GM18858 (cell line): ENCODE measurements around the gene SMC1B.
"Not testable (repeated sequence)": the region's sequence is repeated elsewhere in the genome, so short reads cannot be mapped to it uniquely, and the experiment has no call there.

Source experiments
- ATAC-seq: cut with Tn5 transposase; IDR thresholded peaks from one replicate; pipeline ENCODE4 v1.9.1; 2021; ENCODE audit not compliant: unreplicated experiment

SMC1B gene

DNA sequence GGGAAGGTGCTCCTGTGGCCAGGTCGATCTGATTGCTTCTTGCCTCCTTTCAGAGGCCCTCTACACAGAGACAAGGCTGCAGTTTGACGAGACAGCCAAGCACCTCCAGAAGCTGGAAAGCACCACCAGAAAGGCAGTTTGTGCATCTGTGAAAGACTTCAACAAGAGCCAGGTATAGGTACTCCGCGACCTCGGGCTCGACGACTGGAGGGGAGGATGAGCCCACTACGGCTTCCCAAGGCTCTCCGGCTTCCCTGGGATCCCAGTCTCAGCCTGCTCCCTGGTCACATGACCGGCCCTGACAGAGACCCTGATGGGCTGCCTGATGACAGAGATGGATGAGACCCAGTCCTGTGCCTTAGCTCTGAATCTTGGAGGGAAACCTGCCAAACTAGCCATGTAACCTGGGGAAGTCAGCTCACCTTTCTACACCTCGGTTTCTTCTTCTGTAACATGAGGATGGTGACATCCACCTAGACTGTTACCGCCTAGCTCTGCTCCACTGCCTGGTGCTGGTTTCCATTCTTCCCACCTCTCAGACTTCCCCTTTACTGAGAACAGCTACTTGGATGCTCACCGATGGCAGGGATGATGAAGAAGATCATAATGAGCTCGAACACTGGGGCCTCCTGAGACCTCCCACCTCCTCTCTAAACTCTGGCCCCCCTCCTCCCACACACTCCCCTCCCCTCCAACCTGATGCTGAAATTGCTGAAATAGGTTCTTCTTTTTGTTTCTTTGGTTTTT, 9.0 kb upstream of the SMC1B start:
- ATAC-seq: no peak

DNA sequence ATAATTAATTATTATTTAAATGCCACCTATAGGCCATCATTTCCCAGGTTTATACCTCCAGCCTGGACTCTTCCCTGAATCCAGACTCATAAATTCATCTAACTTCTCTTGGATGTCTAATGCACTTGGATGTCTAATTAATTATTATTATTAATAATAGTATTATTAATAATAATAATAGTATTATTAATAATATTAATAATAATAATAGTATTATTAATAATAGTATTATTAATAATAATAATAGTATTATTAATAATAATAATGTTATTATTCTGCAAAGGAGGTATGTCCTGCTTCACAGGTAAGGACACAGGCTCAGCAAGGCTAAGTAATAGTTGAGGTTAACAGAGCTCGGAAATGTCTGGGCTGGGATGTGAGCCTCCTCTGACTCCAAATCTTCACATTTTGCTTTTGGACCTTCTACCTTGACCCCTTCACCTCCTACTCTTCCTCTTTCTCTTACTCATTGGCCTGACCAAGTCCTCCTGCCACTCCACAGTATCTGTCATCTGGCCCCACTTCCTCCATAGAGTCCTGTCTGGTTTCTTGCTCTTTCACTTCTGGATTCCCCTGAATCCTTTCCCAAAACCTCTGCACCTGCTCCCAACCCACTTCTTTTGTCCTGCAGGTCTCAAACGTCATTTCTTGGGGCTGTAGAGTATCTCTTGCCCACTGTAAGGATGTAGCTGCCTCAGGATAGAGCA, 8.1 kb upstream of the SMC1B start:
- ATAC-seq: no peak

DNA sequence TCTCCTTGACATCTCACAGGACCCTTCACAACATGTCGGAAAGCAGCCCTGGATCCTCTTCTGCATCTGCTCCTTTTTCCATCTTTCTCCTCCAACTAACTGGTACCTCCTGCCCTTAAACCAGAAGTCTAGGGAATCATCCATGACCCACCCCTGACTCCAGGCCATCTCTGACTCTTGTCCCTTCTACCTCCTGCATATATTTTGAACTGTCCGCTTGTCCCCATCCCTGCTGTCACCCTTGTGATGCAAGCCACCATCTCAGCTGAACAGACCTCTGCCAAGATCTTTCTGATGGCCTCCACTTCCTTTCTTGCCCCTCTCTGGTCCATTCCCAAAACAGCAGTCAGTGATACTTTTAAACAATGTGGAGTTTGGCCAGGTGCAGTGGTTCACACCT, 7.1 kb upstream of the SMC1B start:
- no peak for ATAC-seq

DNA sequence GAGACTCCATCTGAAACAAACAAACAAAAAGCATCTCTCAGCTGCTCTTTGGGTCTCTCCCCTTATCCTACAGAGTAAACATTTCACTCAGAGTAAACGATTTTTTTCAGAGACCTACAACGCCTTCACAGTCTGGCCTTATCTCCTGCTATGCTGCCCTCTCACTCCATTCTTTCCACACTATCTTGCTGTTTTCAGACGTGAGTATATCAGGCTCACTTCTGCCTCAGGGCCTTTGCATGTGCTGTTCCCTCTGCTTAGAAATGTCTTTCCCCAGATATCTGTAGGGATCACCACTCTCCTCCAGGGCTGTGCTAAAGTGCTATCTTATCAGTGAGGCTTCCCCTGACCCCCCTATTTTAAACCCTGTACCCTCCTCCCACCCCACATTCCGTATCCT, 6.6 kb upstream of the SMC1B start:
- no peak for ATAC-seq

DNA sequence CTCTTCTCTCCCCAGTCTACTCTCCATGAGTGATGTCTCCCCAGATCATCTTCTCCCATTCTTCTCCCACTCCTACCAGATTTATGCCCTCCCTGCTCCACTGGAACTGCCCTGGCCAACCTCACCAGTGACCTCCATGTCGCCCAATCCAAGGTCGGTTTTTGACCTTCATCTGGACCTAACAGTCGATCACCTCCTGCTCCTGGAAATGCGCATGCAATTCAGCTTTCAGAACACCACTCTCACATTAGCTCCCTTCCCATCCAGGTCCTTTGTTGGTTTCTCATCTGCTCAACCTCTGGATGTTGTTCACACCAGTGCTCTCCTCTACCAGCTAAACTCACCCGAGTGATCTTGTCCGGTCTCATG, 5.4 kb upstream of the SMC1B start:
- ATAC-seq: no peak

DNA sequence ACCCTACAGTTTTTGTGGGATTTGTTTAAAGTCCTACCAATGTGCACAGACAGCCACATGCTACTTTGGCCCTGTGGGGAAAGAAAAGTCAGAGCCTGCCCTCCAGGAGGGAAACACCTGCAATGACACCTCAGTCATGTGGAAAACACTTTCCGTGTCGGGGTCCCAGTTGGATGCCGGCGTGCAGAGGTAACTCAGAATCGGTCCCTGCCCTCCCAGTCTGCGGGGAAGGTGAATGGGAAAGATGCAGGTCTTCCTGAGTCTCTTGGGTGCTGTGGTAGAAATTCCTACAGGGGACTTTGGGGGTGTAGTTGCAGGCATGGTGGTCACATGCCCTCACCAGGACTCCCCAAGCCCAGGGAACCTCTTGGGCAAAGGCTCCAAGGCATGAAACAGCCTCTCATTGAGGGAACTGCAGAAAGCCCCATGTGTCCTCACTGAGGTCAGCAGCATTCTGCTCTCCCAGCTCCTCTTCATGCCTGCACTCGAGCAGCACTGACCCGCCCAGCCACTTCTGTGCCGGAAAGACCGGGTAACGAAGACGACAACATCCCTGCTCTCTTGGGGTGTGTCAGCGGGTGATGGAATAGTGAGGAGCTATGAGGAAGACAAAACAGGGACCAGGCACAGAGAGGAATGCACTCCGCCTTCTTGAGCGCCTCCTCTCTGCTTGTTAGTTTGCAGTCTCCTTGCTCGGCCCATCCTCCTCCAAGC, 4.8 kb upstream of the SMC1B start:
- no peak for ATAC-seq

DNA sequence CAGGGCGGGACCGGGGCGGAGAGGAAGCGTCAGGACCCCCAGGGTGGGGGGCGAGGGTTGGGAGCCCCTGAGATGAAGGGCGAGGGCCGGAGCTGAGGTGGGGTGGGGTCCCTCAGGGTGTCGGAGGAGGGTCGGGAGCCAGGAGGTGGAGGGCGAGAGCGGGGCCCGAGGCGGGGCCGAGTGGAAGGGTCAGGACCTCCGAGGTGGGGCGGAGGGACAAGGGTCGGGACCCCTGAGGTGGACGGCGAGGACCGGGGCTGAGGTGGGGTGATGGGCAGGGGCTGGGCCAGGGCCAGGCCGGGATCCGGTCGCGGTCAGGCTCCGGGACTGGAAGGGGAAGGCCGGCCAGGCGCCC, 409 bp downstream of the SMC1B start:
- ATAC-seq: no peak

GRCh38 chr22:45407793-45408192, 5.6 kb downstream of the SMC1B start:
- ATAC-seq: no peak

DNA sequence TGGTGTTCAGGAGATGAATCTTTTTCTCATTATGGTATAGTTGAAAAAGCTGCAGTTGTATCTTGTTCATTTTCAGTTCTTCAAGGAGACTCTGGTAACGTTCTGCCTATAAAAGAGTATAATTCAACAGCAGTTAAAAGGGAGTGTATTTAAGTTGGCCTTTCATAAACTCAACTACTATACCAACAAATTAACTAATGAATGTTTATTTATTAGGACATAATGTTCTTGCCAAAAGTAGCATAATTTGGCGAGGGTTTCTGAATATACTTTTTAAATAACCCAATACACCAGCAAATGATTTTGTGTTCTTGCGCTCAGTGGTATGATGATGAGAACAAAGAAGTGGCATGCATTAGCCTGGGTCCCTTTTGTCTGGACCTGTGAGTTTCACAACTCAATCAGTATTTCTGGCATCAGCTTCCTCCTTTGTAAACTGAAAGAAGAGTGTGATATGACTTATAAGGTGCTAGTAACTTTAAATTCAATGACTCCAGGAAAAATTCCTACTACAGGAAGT, 10.9 kb downstream of the SMC1B start:
- no peak for ATAC-seq

DNA sequence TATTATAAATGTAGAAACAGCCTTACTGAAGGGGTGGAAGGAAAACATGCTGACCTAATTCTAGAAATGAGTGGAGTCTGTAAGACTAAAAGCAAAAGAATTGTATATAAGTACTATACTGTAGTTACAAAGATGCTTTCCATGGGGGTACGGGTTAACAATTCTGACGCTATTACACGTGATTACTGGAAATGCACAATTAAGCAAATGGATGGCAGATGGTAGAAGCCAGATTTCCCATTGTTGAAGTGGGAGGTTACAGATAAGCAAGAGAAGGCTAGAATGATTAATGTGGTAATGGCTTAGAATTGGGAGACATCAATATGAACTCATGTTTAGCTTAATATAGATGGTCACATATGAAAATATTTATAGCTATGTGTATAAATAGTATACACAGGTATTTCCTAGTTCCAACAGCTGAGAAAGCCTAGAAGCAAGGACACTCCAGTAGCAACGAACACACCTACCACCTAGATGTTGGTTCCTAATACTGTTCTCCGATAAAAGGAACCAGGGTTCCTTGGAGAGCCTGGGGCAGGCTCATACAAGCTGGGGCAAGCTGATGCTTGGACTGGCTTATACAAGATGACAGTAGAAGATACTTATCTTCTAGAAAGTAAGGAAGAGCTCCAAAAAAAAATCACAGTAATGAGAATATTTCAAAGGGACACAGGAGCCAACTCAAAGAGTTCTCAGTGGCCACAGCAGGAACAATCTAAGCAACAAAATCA, 13.5 kb downstream of the SMC1B start:
- ATAC-seq: no peak

- no peak for ATAC-seq
These were observed 15.2 kb downstream of the SMC1B start for GRCh38 chr22:45398214-45398613.

- ATAC-seq: no peak
These were observed 15.6 kb downstream of the SMC1B start for GRCh38 chr22:45397806-45398205.

- ATAC-seq: no peak
These were observed 23.9 kb downstream of the SMC1B start for GRCh38 chr22:45389546-45389945.

DNA sequence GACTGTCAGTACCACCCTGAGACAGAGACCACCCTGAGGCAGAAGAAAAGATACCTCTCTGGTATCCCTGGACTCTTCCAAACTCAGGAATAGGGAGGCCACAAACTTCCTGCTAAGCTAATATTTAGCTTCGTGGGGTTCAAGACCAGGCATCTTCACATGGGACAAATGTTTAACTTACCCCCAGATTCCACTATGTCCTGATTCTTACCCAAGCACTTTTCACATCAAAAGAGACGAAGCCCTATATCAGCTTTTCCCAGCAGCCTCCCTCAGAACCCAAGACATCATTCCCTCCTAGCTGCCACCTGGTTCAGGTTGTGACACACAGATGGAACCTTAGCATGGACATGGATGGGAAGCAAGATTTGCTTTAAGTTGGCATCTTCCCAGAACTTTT, 32.1 kb downstream of the SMC1B start:
- no peak for ATAC-seq

- no peak for ATAC-seq
These were observed 36.7 kb downstream of the SMC1B start for GRCh38 chr22:45376703-45377102.

- no peak for ATAC-seq
These were observed 37.4 kb downstream of the SMC1B start for GRCh38 chr22:45376009-45376408.

DNA sequence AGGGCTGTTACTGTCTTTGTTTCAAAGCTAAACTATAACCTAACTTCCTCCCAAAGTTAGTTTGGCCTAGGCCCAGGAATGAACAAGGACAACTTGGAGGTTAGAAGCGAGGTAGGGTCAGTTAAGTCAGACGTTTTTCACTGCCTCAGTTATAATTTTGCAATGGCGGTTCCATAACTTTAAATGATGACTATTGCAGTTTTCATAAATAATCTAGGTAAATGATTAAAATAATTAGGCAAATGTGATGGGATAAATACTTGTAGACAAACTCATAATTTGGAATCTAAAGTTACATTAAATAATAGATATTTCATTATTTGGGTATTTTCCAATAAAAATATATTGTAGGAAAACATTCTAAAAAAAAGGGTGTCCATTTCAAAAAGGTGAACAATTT, 39.8 kb downstream of the SMC1B start:
- not testable (repeated sequence) for ATAC-seq

DNA sequence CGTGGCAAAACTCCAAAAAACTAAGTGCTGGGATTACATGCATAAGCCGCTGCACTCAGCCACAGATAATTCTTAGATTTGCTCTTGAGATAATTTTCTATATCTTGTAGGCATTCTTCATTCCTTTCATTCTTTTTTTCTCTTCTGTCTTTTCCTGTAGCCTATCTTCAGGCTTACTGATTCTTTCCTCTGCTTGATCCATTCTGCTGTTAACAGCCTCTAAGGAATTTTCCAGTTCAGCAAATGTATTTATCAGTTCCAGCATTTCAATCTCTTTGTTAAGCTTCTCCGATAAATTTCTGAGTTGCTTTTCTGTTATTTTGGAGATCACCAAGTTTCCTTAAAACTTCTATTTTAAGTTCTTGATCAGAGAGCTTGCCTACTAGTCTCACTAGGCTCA, 46.7 kb downstream of the SMC1B start:
- no peak for ATAC-seq

DNA sequence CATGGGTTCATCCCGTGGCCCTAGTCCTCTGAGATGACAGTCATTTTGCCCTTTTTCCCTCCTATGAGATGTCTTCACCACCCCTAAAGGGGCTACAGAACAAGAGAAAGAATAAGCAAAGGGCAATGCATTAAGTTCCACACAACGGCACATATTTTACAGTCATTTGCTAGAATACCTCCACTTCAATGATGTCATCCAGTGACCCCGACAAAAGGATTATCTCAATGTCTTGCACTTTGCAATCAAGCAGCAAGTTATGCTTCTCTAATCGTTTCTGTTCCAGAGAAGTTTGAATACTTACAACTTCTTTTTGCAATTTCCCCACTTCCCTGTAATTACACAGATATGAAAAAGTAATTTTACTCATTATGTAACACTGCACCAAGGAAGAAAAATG, 53.8 kb downstream of the SMC1B start:
- no peak for ATAC-seq

- no peak for ATAC-seq
These were observed 55.3 kb downstream of the SMC1B start for GRCh38 chr22:45358127-45358526.

GRCh38 chr22:45357490-45357889, 55.9 kb downstream of the SMC1B start:
- ATAC-seq: no peak
